Ureter (tissue), 1 donor: Measurements from ENCODE around the gene NCL. TPM values are rescaled to one million over a fixed set of nuclear protein-coding genes. Genes with fewer than 3 reads are reported as not detected.
"Not testable (repeated sequence)": the region's sequence is repeated elsewhere in the genome, so short reads cannot be mapped to it uniquely, and the experiment has no call there.

Source experiments
- DNase-seq: peaks from one replicate; pipeline ENCODE4 v3.0.0-alpha.2; 2020; ENCODE audit warnings: low spot score
- total RNA-seq: library from RNA; stranded (reverse); gene quantifications from one replicate; pipeline ENCODE4 v1.2.4, GENCODE V29; 2023
- donor health status: DM: yes; HTN: yes; CAD: no.

Gene NCL
- total RNA-seq, 1 donor from 2014 or later, result 566 TPM

- not testable (repeated sequence) for DNase-seq
Measured at GRCh38 chr2:231430437-231430836, 33.8 kb downstream of the NCL start.

- DNase-seq, result no peak
Measured at GRCh38 chr2:231429901-231430300, 34.4 kb downstream of the NCL start.

GRCh38 chr2:231429152-231429551 lies 35.1 kb downstream of the NCL start:
- no peak for DNase-seq

- DNase-seq, result no peak
Measured at GRCh38 chr2:231427116-231427515, 37.2 kb downstream of the NCL start.

- no peak for DNase-seq
Measured at GRCh38 chr2:231425811-231426703, 38.2 kb downstream of the NCL start.

GRCh38 chr2:231425291-231425810 lies 38.9 kb downstream of the NCL start:
- no peak for DNase-seq

- no peak for DNase-seq
Measured at GRCh38 chr2:231423176-231423575, 41.1 kb downstream of the NCL start.

GRCh38 chr2:231422056-231422455 lies 42.2 kb downstream of the NCL start:
- no peak for DNase-seq

GRCh38 chr2:231421051-231421580 lies 43.2 kb downstream of the NCL start:
- no peak for DNase-seq

- no peak for DNase-seq
Measured at GRCh38 chr2:231418820-231419640, 45.3 kb downstream of the NCL start.

GRCh38 chr2:231415029-231415428 lies 49.3 kb downstream of the NCL start:
- DNase-seq, result no peak

- no peak for DNase-seq
Measured at GRCh38 chr2:231413921-231414476, 50.3 kb downstream of the NCL start.

GRCh38 chr2:231413456-231413855 lies 50.8 kb downstream of the NCL start:
- no peak for DNase-seq

- DNase-seq, result no peak
Measured at GRCh38 chr2:231412618-231412963, 51.7 kb downstream of the NCL start.

- peak; percentile 86 for DNase-seq
Measured at GRCh38 chr2:231411831-231412617, 52.3 kb downstream of the NCL start.

- DNase-seq, result no peak
Measured at GRCh38 chr2:231411237-231411636, 53.0 kb downstream of the NCL start.

GRCh38 chr2:231410293-231411004 lies 53.8 kb downstream of the NCL start:
- no peak for DNase-seq

- no peak for DNase-seq
Measured at GRCh38 chr2:231409776-231410175, 54.5 kb downstream of the NCL start.

- DNase-seq, result not testable (repeated sequence)
Measured at GRCh38 chr2:231408304-231408703, 56.0 kb downstream of the NCL start.

GRCh38 chr2:231407686-231408085 lies 56.6 kb downstream of the NCL start:
- DNase-seq, result not testable (repeated sequence)
